AG10803 (cell line): Measurements from ENCODE around the gene CD7.

Source experiments
- DNase-seq: peaks from one replicate; pipeline ENCODE4 v3.0.0; 2010; ENCODE audit warnings: low read depth
- H3K4me3 ChIP-seq: 2 replicates; pipeline ENCODE4 v1.5.1; 2011; ENCODE audit warnings: mild to moderate bottlenecking, low read length, control low read depth
- CTCF ChIP-seq: conservative IDR thresholded peaks from 2 replicates; pipeline ENCODE4 v1.5.1; 2011; ENCODE audit warnings: mild to moderate bottlenecking, low read length, control low read depth, inconsistent platforms

Gene CD7

GRCh38 chr17:82345151-82345976 is 28.0 kb upstream of the CD7 start:
- DNase-seq = no peak
- TF ChIP-seq CTCF = no peak
- no peak overlapping the region for H3K4me3 ChIP-seq

DNA sequence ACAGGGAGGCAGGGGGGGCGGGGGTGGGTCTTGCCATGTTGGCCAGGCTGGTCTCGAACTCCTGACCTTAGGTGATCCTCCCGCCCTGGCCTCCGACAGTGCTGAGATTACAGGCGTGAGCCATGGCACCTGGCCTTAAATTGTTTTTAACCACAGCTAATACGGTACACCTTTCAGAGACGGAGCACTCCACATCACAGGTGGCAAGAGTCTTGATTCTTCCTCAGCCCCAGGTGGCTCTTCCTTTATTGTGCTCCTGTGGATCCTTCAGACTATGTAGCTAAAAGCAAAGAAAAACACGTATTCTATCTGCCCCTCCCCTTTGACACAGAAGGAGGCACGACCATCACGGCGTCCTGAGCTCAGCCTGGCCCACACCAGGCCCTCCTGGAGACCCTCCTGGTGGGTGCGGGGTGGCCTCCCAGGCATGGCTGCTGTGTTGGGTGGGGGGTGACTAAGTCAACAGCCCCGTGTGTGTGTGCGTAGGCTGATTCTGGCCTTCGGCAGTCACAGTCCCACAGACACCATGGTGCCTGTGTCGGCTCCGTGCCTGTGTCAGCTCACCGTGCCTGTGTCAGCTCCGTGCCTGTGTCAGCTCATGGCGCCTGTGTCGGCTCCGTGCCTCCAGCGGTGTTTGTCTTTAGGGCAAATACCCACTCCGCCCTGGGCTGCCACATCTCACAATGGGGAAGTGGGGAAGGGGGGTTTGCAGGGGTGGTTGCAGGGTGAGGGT is 26.9 kb upstream of the CD7 start:
- H3K4me3 ChIP-seq = no peak overlapping the region
- DNase-seq = no peak
- TF ChIP-seq CTCF = no peak

DNA sequence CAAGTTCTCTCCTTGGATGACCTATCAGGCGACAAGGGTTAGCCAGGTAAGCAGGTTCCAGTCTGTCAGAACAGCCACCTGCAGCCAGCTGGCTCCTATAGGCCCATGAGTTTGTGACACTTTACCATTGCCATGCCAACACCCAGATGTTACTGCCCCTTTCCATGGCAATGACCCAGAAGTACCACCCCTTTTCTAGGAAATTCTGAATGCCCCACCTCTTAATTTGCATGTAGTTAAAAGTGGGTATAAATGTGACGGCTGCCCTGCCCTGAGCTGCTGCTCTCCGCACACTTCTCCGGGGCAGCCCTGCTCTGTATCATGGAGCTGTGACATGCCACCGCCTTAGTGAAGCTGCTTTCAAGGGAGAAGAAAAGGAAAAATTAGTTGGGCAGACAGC is 26.2 kb upstream of the CD7 start:
- no peak overlapping the region for H3K4me3 ChIP-seq
- no peak for TF ChIP-seq CTCF
- DNase-seq = no peak

- no peak overlapping the region for H3K4me3 ChIP-seq
- TF ChIP-seq CTCF = no peak
- DNase-seq = no peak
Observed at GRCh38 chr17:82342361-82343079, 25.1 kb upstream of the CD7 start.

DNA sequence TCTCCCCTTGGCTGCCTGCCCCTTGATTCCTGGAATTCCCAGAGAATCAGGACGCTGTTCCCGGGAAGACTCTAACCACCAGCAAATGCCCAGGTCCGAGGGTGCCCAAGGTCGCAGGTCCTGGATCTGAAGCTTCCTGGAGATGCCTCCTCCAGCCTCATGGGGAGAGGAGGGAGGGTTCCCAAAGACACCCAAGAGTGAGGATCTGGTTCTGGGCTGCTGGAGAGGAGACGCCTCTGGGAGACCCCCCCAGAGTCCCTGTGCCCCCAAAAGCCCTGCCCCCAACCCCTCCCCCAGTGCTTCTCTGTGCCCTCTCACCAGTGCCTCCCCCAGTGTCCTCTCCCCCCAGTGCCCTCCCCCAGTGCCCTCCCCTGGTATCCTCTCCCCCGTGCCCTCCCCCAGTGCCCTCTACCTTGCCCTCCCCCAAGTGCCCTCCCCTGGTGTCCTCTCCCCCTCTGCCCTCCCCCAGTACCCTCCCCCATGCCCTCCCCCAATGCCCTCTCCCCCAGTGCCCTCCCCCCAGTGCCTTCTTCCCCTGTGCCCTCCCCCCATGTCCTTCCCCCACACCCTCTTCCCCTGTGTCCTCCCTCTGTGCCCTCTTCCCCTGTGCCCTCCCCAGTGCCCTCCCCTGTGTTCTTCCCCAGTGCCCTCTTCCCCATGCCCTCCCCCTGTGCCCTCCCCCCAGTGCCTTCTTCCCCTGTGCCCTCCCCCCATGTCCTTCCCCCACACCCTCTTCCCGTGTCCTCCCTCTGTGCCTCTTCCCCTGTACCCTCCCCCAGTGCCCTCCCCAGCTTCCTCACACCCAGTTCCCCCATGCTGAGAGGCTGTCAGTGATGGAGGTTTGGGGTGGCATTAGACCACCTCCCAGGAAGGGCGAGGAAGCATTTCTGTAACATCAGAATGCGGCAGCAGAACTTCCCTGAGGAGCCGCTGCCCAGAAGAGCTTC is 22.5 kb upstream of the CD7 start:
- H3K4me3 ChIP-seq = peak overlapping the region; percentile 49
- DNase-seq = peak; percentile 15
- no peak for TF ChIP-seq CTCF

DNA sequence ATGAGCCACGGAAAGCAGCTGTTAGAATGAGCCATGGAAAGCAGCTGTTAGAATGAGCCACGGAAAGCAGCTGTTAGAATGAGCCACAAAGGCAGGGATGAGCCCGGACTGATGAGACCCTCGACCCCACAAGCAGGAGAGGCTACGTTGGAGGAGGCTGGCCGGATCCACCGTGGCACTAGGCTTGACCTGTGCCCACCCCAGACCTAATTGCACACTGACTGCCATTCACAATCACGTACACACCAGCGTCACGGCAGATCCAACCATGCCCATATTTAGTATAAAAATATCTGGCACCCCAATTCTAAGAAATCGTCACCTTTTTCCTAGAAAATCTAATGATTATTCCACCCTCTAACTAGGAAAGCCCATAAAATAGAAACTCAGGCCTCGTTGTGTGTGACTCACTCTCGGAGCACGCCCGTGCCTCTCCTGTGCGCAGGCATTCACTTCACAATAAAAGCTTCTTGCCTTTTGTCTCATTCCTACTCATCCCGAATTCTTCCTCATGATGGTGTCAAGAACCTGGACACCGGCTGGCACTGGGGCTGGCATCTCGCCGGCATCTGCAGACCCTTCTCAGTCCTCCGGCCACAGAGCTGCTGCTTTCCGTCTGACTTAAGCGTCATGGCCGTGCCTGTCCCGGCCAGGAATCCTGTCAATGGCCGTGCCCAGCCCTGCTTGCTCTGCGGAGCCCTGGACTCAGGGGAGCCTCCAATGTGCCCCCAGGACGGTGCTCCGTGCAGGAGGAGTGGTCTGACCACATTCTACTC is 21.6 kb upstream of the CD7 start:
- peak overlapping the region; percentile 49 for H3K4me3 ChIP-seq
- TF ChIP-seq CTCF = no peak
- peak; percentile 66 for DNase-seq
